ENCODE results near the gene KRTAP5-2. TPM values are rescaled to one million over a fixed set of nuclear protein-coding genes. Genes with fewer than 3 reads are reported as not detected.

Gene KRTAP5-2
- total RNA-seq, 1 donor: not detected

- no peak overlapping the region for H3K4me3 ChIP-seq (ENCODE audit: low read depth, low read length)
- DNase-seq (ENCODE audit: low read depth): no peak
- TF ChIP-seq CTCF (IDR thresholded peaks at IDR 0.05; ENCODE audit: insufficient read depth, low read length): no peak
These were observed 28.1 kb downstream of the KRTAP5-2 start for GRCh38 chr11:1570001-1570453.

- DNase-seq (ENCODE audit: low read depth): no peak
- TF ChIP-seq CTCF (IDR thresholded peaks at IDR 0.05; ENCODE audit: insufficient read depth, low read length): no peak
- no peak overlapping the region for H3K4me3 ChIP-seq (ENCODE audit: low read depth, low read length)
These were observed 28.8 kb downstream of the KRTAP5-2 start for GRCh38 chr11:1569251-1569780.

GRCh38 chr11:1568441-1568911, 29.6 kb downstream of the KRTAP5-2 start:
- DNase-seq (ENCODE audit: low read depth): no peak
- TF ChIP-seq CTCF (IDR thresholded peaks at IDR 0.05; ENCODE audit: insufficient read depth, low read length): no peak
- no peak overlapping the region for H3K4me3 ChIP-seq (ENCODE audit: low read depth, low read length)

- DNase-seq (ENCODE audit: low read depth): no peak
- no peak for TF ChIP-seq CTCF (IDR thresholded peaks at IDR 0.05; ENCODE audit: insufficient read depth, low read length)
These were observed 30.4 kb downstream of the KRTAP5-2 start for GRCh38 chr11:1567721-1568100.

GRCh38 chr11:1567052-1567720, 30.9 kb downstream of the KRTAP5-2 start:
- TF ChIP-seq CTCF (IDR thresholded peaks at IDR 0.05; ENCODE audit: insufficient read depth, low read length): no peak
- H3K4me3 ChIP-seq (ENCODE audit: low read depth, low read length): no peak overlapping the region
- DNase-seq (ENCODE audit: low read depth): no peak

More at GRCh38 chr11:1567721-1568100, 30.4 kb downstream of the KRTAP5-2 start:
- H3K4me3 ChIP-seq (ENCODE audit: low read depth, low read length): no peak overlapping the region

GRCh38 chr11:1566381-1567051, 31.6 kb downstream of the KRTAP5-2 start:
- no peak for TF ChIP-seq CTCF (IDR thresholded peaks at IDR 0.05; ENCODE audit: insufficient read depth, low read length)
- DNase-seq (ENCODE audit: low read depth): no peak
- H3K4me3 ChIP-seq (ENCODE audit: low read depth, low read length): no peak overlapping the region

Measured in fibroblast of the aortic adventitia (primary cell).